ENCODE data around the gene ZNF605. TPM values are rescaled to one million over a fixed set of nuclear protein-coding genes. Genes with fewer than 3 reads are reported as not detected.

ZNF605 gene
- total and polyA plus RNA-seq, 10 of the 15 experiments (the other 5 are each of a cell fraction or from before 2014, with no cell fraction given): 0.95 to 4.8 (median 2.5) TPM

DNA sequence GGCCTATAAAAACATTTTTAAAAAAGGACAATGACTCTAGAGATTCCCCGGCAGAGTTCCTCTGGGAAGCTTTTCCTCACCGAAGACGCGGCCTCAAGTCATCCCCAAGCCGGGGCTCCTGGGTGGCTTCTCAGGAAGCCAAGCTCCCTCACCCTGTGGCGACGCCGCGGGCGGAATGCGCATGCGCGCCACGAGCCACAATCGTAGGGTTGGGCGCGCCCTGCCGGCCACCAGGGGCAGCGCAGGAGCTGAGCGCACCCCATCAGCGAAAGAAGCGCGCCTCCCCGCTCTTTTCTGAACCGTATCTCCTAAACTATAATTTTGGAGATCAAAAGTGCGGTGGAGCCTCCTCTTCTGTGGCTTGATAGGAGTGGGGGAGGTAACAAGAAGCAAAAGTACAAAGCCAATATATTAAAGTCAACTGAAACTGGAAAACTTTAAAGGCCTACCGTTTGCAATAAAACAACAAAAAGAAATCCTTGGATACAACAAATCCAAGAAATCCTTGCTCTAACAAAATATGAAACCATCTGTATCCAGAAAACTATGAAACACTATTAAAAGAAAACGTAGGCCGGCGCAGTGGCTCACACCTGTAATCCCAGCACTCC is 51.3 kb downstream of the ZNF605 start (continued):
- TF ChIP-seq, protein P1, sequence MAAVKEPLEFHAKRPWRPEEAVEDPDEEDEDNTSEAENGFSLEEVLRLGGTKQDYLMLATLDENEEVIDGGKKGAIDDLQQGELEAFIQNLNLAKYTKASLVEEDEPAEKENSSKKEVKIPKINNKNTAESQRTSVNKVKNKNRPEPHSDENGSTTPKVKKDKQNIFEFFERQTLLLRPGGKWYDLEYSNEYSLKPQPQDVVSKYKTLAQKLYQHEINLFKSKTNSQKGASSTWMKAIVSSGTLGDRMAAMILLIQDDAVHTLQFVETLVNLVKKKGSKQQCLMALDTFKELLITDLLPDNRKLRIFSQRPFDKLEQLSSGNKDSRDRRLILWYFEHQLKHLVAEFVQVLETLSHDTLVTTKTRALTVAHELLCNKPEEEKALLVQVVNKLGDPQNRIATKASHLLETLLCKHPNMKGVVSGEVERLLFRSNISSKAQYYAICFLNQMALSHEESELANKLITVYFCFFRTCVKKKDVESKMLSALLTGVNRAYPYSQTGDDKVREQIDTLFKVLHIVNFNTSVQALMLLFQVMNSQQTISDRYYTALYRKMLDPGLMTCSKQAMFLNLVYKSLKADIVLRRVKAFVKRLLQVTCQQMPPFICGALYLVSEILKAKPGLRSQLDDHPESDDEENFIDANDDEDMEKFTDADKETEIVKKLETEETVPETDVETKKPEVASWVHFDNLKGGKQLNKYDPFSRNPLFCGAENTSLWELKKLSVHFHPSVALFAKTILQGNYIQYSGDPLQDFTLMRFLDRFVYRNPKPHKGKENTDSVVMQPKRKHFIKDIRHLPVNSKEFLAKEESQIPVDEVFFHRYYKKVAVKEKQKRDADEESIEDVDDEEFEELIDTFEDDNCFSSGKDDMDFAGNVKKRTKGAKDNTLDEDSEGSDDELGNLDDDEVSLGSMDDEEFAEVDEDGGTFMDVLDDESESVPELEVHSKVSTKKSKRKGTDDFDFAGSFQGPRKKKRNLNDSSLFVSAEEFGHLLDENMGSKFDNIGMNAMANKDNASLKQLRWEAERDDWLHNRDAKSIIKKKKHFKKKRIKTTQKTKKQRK (IDR thresholded peaks at IDR 0.05; ENCODE audit: low read depth, low read length): no peak

DNA sequence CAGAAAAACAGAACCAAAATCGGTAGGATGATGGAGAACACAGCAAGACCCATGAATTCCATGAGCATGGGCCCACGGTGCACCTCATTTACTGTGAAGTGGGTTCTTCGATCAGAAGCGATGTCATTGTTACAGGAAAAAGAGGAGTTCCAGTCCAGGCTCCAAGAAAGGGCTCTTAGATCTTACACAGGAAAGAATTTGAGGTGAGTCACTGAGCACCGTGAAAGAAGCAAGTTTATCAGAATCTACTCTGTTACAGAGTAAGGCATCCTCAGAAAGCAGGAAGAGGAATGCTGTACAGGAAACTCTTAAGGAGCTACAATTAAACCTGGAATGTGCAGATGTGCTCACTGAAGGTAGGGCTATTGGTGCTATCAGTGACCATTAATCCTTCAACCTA is 57.1 kb downstream of the ZNF605 start:
- no peak overlapping the region for H2AFZ ChIP-seq (ENCODE audit: control insufficient read depth, low read depth, low read length)
- no peaks in the 10 kb centered on the region for H3K27me3 ChIP-seq (replicated peaks in 1 of 2; ENCODE audit: control insufficient read depth in 2 of 2, insufficient read depth in 2 of 2, low read length in 1 of 2)
- DNase-seq (ENCODE audit: low read depth, low spot score) (no peak), ATAC-seq (no peak), FAIRE-seq (no peak)
- SMC1A ChIA-PET (ENCODE audit: uncharacterized antibody, unreplicated experiment): no interaction called here
- H4K20me1 ChIP-seq (ENCODE audit: control insufficient read depth, insufficient read depth): no peaks in the 10 kb centered on the region
- BruUV-seq (replicated peaks): no TSS peak
- POLR2A ChIA-PET: interaction anchor here (0.6 kb wide), 1 partner anchor 31 kb away, joined by 3 read pairs; no protein-coding TSS in a partner anchor
- H3K4me3 ChIP-seq: no peak overlapping the region
- H3K36me3 ChIP-seq (ENCODE audit: control insufficient read depth in 2 of 2, insufficient read depth in 2 of 2, low read length in 1 of 2): no peaks in the 10 kb centered on the region
- TF ChIP-seq, protein P2, sequence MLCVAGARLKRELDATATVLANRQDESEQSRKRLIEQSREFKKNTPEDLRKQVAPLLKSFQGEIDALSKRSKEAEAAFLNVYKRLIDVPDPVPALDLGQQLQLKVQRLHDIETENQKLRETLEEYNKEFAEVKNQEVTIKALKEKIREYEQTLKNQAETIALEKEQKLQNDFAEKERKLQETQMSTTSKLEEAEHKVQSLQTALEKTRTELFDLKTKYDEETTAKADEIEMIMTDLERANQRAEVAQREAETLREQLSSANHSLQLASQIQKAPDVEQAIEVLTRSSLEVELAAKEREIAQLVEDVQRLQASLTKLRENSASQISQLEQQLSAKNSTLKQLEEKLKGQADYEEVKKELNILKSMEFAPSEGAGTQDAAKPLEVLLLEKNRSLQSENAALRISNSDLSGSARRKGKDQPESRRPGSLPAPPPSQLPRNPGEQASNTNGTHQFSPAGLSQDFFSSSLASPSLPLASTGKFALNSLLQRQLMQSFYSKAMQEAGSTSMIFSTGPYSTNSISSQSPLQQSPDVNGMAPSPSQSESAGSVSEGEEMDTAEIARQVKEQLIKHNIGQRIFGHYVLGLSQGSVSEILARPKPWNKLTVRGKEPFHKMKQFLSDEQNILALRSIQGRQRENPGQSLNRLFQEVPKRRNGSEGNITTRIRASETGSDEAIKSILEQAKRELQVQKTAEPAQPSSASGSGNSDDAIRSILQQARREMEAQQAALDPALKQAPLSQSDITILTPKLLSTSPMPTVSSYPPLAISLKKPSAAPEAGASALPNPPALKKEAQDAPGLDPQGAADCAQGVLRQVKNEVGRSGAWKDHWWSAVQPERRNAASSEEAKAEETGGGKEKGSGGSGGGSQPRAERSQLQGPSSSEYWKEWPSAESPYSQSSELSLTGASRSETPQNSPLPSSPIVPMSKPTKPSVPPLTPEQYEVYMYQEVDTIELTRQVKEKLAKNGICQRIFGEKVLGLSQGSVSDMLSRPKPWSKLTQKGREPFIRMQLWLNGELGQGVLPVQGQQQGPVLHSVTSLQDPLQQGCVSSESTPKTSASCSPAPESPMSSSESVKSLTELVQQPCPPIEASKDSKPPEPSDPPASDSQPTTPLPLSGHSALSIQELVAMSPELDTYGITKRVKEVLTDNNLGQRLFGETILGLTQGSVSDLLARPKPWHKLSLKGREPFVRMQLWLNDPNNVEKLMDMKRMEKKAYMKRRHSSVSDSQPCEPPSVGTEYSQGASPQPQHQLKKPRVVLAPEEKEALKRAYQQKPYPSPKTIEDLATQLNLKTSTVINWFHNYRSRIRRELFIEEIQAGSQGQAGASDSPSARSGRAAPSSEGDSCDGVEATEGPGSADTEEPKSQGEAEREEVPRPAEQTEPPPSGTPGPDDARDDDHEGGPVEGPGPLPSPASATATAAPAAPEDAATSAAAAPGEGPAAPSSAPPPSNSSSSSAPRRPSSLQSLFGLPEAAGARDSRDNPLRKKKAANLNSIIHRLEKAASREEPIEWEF (IDR thresholded peaks at IDR 0.05; ENCODE audit: insufficient replicate concordance, low read depth, low read length): no peak
- TF ChIP-seq, protein P3, sequence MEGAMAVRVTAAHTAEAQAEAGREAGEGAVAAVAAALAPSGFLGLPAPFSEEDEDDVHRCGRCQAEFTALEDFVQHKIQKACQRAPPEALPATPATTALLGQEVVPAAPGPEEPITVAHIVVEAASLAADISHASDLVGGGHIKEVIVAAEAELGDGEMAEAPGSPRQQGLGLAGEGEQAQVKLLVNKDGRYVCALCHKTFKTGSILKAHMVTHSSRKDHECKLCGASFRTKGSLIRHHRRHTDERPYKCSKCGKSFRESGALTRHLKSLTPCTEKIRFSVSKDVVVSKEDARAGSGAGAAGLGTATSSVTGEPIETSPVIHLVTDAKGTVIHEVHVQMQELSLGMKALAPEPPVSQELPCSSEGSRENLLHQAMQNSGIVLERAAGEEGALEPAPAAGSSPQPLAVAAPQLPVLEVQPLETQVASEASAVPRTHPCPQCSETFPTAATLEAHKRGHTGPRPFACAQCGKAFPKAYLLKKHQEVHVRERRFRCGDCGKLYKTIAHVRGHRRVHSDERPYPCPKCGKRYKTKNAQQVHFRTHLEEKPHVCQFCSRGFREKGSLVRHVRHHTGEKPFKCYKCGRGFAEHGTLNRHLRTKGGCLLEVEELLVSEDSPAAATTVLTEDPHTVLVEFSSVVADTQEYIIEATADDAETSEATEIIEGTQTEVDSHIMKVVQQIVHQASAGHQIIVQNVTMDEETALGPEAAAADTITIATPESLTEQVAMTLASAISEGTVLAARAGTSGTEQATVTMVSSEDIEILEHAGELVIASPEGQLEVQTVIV (IDR thresholded peaks at IDR 0.05; ENCODE audit: borderline replicate concordance, partially characterized antibody): no peak
- TF ChIP-seq ZNF207 (IDR thresholded peaks at IDR 0.05; ENCODE audit: borderline replicate concordance): no peak
- H3K4me2 ChIP-seq (ENCODE audit: control insufficient read depth, insufficient read depth): no peak overlapping the region
- no peak overlapping the region for H3K9ac ChIP-seq (ENCODE audit: control insufficient read depth, insufficient read depth, low read length)
- H3K27ac ChIP-seq (ENCODE audit: control insufficient read depth, insufficient read depth): no peak overlapping the region
- H3K9me3 ChIP-seq (replicated peaks; ENCODE audit: control insufficient read depth, insufficient read depth, low read length): peaks cover 1% of the 10 kb centered on the region; the same call in 2 of the 3 replicates
- H3K79me2 ChIP-seq (ENCODE audit: control insufficient read depth, insufficient read depth, low read length): no peaks in the 10 kb centered on the region
- 34% methylated on average over 5 of the region's 5 CpGs for WGBS (ENCODE audit: insufficient coverage, insufficient replicate concordance, low lambda C conversion rate, missing lambda C conversion rate)
- RAD21 ChIA-PET (ENCODE audit: unreplicated experiment): no interaction called here
- in situ Hi-C loops (cut with MboI) (no loop called here), intact Hi-C loops (cut with micrococcal nuclease; ENCODE audit: unreplicated experiment) (no loop called here)
- H3K4me1 ChIP-seq (ENCODE audit: control insufficient read depth, insufficient read depth, low read length): no peaks in the 10 kb centered on the region
- CTCF ChIA-PET: no interaction called here

All from GM12878 (cell line).